Measurements from ENCODE around the gene CD84.
"Not testable (repeated sequence)": the region's sequence is repeated elsewhere in the genome, so short reads cannot be mapped to it uniquely, and the experiment has no call there.

Gene CD84

DNA sequence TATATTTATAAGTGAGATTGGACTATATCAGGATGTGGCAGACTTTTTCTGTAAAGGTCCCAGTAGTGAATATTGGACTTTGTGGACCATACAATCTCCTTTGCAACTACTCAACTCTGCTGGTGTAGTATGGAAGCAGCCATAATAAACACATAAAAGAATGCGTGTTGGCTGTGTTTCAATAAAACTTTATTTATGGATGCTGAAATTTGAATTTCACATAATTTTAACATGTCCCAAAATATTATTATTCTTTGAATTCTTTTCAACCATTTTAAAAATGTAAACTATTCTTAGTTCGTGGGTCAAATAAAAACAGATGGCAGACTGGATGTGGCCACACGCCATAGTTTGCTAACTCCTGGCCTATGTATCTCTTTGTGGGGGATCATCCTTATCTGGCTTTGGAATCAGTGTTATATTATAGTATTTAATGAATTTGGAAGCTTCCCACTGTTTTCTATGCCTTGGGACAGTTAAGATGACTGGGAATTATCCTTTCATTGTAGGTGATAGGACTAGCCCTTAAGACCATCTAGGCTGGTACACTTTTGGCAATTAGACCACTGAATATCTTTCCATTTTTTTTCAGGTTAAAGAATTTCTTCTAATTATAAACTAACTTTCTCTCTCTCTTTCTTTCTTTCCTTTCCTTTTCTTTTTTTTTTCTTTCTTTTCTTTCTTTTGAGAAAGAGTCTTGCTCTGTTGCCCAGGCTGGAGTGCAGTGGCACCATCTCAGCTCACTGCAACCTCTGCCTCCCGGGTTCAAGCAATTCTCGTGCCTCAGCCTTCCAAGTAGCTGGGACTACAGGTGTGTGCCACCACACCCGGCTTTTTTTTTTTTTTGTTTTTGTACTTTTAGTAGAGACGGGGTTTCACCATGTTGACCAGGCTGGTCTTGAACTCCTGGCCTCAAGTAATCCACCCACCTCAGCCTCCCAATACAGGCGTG lies 41.3 kb downstream of the CD84 start:
- Histone ChIP-seq H3K27ac (ENCODE audit: insufficient read depth in 1 of 2, low read depth in 1 of 2, low read length in 2 of 2, poor library complexity in 1 of 2, severe bottlenecking in 2 of 2) (peak overlapping the region in 1 of 2 experiments; percentile 91), H3K4me1 (ENCODE audit: control extremely low read depth in 1 of 4, control insufficient read depth in 4 of 4, insufficient read depth in 4 of 4, low read length in 3 of 4) (peaks cover 31 to 46% (median 39%) of the 10 kb centered on the region in 4 experiments), H3K27me3 (replicated peaks in 2 of 5; ENCODE audit: control insufficient read depth in 4 of 5, insufficient read depth in 5 of 5, low read length in 4 of 5) (no peaks in the 10 kb centered on the region), H3K36me3 (ENCODE audit: control insufficient read depth in 4 of 4, insufficient read depth in 4 of 4, low read length in 3 of 4) (no peaks in the 10 kb centered on the region), H3K4me3 (ENCODE audit: control insufficient read depth in 1 of 7, extremely low read depth in 1 of 7, insufficient read depth in 4 of 7, low read depth in 2 of 7, low read length in 6 of 7) (no peak overlapping the region), H3K9me3 (ENCODE audit: control extremely low read depth in 1 of 5, control insufficient read depth in 4 of 5, insufficient read depth in 2 of 5, low read depth in 1 of 5, low read length in 4 of 5) (peaks cover 0 to 25% (median 7%) of the 10 kb centered on the region in 5 experiments)
- DNase-seq, result no peak
- ChIA-PET POLR2A (no interaction called here), CTCF (interaction anchor here (0.9 kb wide), 1 partner anchor 11 kb away, joined by 3 read pairs; no protein-coding TSS in a partner anchor)
- no CpG with 5 or more reads among the region's 8 CpGs for WGBS (ENCODE audit: insufficient coverage)

DNA sequence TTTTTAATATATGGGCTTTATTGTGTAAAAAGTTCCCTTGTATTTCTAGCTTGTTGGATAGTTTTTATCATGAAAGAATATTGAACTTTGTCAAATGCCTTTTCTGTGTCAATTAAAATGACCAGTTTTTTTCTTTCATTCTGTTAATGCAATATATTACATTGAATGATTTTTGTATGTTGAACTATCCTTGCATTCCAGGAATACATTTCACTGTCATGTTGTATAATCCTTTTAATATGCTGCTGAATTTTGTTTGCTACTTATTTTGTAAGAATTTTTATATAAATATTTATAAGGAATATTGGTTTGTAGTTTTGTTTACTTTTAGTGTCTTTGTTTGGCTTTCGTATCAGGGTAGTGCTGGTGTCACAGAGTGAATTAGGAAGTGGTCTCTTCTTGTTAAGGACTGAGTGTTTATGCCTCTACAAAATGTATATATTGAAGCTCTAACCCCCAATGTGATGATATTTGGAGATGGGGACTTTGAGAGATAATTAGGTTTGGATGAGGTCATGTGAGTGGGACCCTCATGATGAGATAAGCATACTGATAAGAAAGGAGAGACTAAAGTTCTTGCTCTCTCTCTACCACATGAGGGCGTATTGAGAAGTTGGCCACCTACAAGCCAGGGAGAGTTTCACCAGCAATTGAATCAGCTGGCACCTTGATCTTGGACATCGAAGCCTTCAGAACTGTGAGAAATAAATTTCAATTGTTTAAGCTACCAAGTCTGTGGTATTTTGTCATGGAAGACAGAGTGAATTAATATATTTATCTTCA lies 44.3 kb downstream of the CD84 start:
- H3K4me3 ChIP-seq (ENCODE audit: control insufficient read depth in 1 of 7, extremely low read depth in 1 of 7, insufficient read depth in 4 of 7, low read depth in 2 of 7, low read length in 6 of 7), result no peak overlapping the region
- peak in 1 of 3 donors; percentile 50 for DNase-seq
- peaks cover 14 to 21% (median 16%) of the 10 kb centered on the region in 4 experiments for H3K4me1 ChIP-seq (ENCODE audit: control extremely low read depth in 1 of 4, control insufficient read depth in 4 of 4, insufficient read depth in 4 of 4, low read length in 3 of 4)
- WGBS (ENCODE audit: insufficient coverage), result 100% methylated on average over 2 of the region's 3 CpGs
- ChIA-PET POLR2A (no interaction called here), CTCF (interaction anchor here (1.0 kb wide), 1 partner anchor 63 kb away, joined by 3 read pairs; no protein-coding TSS in a partner anchor)
- no peaks in the 10 kb centered on the region for H3K27me3 ChIP-seq (replicated peaks in 2 of 5; ENCODE audit: control insufficient read depth in 4 of 5, insufficient read depth in 5 of 5, low read length in 4 of 5)
- no peaks in the 10 kb centered on the region for H3K36me3 ChIP-seq (ENCODE audit: control insufficient read depth in 4 of 4, insufficient read depth in 4 of 4, low read length in 3 of 4)
- H3K27ac ChIP-seq (ENCODE audit: insufficient read depth in 1 of 2, low read depth in 1 of 2, low read length in 2 of 2, poor library complexity in 1 of 2, severe bottlenecking in 2 of 2), result no peak overlapping the region
- peaks cover 0 to 30% (median 7%) of the 10 kb centered on the region in 5 experiments for H3K9me3 ChIP-seq (ENCODE audit: control extremely low read depth in 1 of 5, control insufficient read depth in 4 of 5, insufficient read depth in 2 of 5, low read depth in 1 of 5, low read length in 4 of 5)

DNA sequence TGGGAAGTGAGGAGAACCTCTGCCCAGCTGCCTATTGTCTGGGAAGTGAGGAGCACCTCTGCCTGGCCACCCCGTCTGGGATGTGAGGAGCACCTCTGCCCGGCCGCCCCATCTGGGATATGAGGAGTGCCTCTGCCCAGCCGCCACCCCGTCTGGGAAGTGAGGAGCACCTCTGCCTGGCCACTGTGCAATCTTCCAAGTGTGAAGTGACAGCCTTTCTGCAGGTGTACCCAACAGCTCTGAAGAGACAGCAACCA lies 46.8 kb downstream of the CD84 start:
- H3K9me3 ChIP-seq (ENCODE audit: control extremely low read depth in 1 of 5, control insufficient read depth in 4 of 5, insufficient read depth in 2 of 5, low read depth in 1 of 5, low read length in 4 of 5), result peaks cover 0 to 32% (median 7%) of the 10 kb centered on the region in 5 experiments
- POLR2A ChIA-PET; H3K4me3 ChIP-seq (ENCODE audit: control insufficient read depth in 1 of 7, extremely low read depth in 1 of 7, insufficient read depth in 4 of 7, low read depth in 2 of 7, low read length in 6 of 7); H3K27me3 ChIP-seq (replicated peaks in 2 of 5; ENCODE audit: control insufficient read depth in 4 of 5, insufficient read depth in 5 of 5, low read length in 4 of 5); CTCF ChIA-PET; H3K27ac ChIP-seq (ENCODE audit: insufficient read depth in 1 of 2, low read depth in 1 of 2, low read length in 2 of 2, poor library complexity in 1 of 2, severe bottlenecking in 2 of 2); H3K36me3 ChIP-seq (ENCODE audit: control insufficient read depth in 4 of 4, insufficient read depth in 4 of 4, low read length in 3 of 4); DNase-seq: not testable (repeated sequence)
- WGBS (ENCODE audit: insufficient coverage), result 100% methylated on average over 1 of the region's 5 CpGs
- peaks cover 0 to 14% (median 5%) of the 10 kb centered on the region in 4 experiments for H3K4me1 ChIP-seq (ENCODE audit: control extremely low read depth in 1 of 4, control insufficient read depth in 4 of 4, insufficient read depth in 4 of 4, low read length in 3 of 4)

DNA sequence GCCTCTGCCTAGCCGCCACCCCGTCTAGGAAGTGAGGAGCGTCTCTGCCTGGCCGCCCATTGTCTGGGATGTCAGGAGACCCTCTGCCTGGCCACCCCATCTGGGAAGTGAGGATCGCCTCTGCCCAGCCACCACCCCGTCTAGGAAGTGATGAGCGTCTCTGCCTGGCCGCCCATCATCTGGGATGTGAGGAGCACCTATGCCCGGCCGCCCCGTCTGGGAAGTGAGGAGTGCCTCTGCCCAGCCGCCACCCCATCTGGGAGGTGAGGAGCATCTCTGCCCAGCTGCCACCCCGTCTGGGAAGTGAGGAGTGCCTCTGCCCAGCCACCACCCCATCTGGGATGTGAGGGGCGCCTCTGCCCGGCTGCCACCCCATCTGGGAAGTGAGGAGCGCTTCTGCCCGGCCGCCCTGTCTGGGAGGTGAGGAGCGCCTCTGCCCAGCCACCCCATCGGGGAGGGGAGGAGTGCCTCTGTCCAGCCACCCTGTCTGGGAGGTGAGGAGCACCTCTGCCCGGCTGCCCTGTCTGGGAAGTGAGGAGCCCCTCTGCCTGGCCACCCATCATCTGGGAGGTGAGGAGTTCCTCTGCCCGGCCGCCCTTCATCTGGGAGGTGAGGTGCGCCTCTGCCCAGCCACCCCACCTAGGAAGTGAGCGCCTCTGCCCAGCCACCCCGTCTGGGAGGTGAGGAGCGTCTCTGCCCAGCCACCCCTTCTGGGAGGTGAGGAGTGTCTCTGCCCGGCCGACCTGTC lies 47.3 kb downstream of the CD84 start:
- Histone ChIP-seq H3K9me3 (ENCODE audit: control extremely low read depth in 1 of 5, control insufficient read depth in 4 of 5, insufficient read depth in 2 of 5, low read depth in 1 of 5, low read length in 4 of 5) (peaks cover 0 to 34% (median 7%) of the 10 kb centered on the region in 5 experiments), H3K4me1 (ENCODE audit: control extremely low read depth in 1 of 4, control insufficient read depth in 4 of 4, insufficient read depth in 4 of 4, low read length in 3 of 4) (peaks cover 0 to 14% (median 5%) of the 10 kb centered on the region in 4 experiments)
- 95% methylated on average over 27 of the region's 29 CpGs for WGBS (ENCODE audit: insufficient coverage)
- POLR2A ChIA-PET; DNase-seq; H3K27ac ChIP-seq (ENCODE audit: insufficient read depth in 1 of 2, low read depth in 1 of 2, low read length in 2 of 2, poor library complexity in 1 of 2, severe bottlenecking in 2 of 2); CTCF ChIA-PET; H3K4me3 ChIP-seq (ENCODE audit: control insufficient read depth in 1 of 7, extremely low read depth in 1 of 7, insufficient read depth in 4 of 7, low read depth in 2 of 7, low read length in 6 of 7); H3K27me3 ChIP-seq (replicated peaks in 2 of 5; ENCODE audit: control insufficient read depth in 4 of 5, insufficient read depth in 5 of 5, low read length in 4 of 5); H3K36me3 ChIP-seq (ENCODE audit: control insufficient read depth in 4 of 4, insufficient read depth in 4 of 4, low read length in 3 of 4): not testable (repeated sequence)

DNA sequence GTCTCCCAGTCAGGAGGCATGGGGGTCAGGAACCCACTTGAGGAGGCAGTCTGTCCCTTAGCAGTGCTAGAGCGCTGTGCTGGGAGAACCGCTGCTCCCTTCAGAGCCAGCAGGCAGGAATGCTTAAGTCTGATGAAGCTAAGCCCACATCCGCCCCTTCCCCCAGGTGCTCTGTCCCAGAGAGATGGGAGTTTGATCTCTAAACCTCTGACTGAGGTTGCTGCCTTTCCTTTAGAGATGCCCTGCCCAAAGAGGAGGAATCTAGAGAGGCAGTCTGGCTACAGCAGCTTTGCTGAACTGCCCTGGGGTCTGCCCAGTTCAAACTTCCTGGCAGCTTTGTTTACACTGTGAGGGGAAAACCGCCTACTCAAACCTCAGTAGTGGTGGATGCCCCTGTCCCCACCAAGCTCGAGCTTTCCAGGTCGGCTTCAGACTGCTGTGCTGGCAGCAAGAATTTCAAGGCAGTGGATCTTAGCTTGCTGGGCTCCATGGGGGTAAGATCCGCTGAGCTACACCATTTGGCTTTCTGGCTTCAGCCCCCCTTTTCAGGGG lies 49.8 kb downstream of the CD84 start:
- not testable (repeated sequence) for H3K36me3 ChIP-seq (ENCODE audit: control insufficient read depth in 4 of 4, insufficient read depth in 4 of 4, low read length in 3 of 4); DNase-seq; H3K27me3 ChIP-seq (replicated peaks in 2 of 5; ENCODE audit: control insufficient read depth in 4 of 5, insufficient read depth in 5 of 5, low read length in 4 of 5); H3K27ac ChIP-seq (ENCODE audit: insufficient read depth in 1 of 2, low read depth in 1 of 2, low read length in 2 of 2, poor library complexity in 1 of 2, severe bottlenecking in 2 of 2)
- ChIA-PET POLR2A (interaction anchor here (0.5 to 2.0 kb wide), 3 partner anchors 11 to 95 kb away, joined by 4 to 9 read pairs (median 4); no protein-coding TSS in a partner anchor), CTCF (interaction anchor here (0.9 to 1.3 kb wide), 4 partner anchors 11 to 40 kb away, joined by 3 to 4 read pairs (median 3); no protein-coding TSS in a partner anchor)
- H3K4me1 ChIP-seq (ENCODE audit: control extremely low read depth in 1 of 4, control insufficient read depth in 4 of 4, insufficient read depth in 4 of 4, low read length in 3 of 4), result peaks cover 0 to 14% (median 5%) of the 10 kb centered on the region in 4 experiments
- H3K4me3 ChIP-seq (ENCODE audit: control insufficient read depth in 1 of 7, extremely low read depth in 1 of 7, insufficient read depth in 4 of 7, low read depth in 2 of 7, low read length in 6 of 7), result peak overlapping the region in 1 of 7 experiments; percentile 17
- WGBS (ENCODE audit: insufficient coverage), result 56% methylated on average over 6 of the region's 7 CpGs
- H3K9me3 ChIP-seq (ENCODE audit: control extremely low read depth in 1 of 5, control insufficient read depth in 4 of 5, insufficient read depth in 2 of 5, low read depth in 1 of 5, low read length in 4 of 5), result peaks cover 0 to 18% (median 5%) of the 10 kb centered on the region in 5 experiments

DNA sequence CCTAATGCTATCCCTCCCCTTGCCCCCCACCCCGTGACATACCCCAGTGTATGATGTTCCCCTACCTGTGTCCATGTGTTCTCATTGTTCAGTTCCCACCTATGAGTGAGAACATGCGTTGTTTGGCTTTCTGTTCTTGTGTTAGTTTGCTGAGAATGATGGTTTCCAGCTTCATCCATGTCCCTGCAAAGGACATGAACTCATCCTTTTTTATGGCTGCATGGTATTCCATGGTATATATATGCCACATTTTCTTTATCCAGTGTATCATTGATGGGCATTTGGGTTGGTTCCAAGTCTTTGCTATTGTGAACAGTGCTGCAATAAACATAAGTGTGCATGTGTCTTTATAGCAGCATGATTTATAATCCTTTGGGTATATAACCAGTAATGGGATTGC lies 55.5 kb downstream of the CD84 start:
- H3K27me3 ChIP-seq (replicated peaks in 2 of 5; ENCODE audit: control insufficient read depth in 4 of 5, insufficient read depth in 5 of 5, low read length in 4 of 5); H3K9me3 ChIP-seq (ENCODE audit: control extremely low read depth in 1 of 5, control insufficient read depth in 4 of 5, insufficient read depth in 2 of 5, low read depth in 1 of 5, low read length in 4 of 5); H3K36me3 ChIP-seq (ENCODE audit: control insufficient read depth in 4 of 4, insufficient read depth in 4 of 4, low read length in 3 of 4); DNase-seq; H3K4me3 ChIP-seq (ENCODE audit: control insufficient read depth in 1 of 7, extremely low read depth in 1 of 7, insufficient read depth in 4 of 7, low read depth in 2 of 7, low read length in 6 of 7); H3K27ac ChIP-seq (ENCODE audit: insufficient read depth in 1 of 2, low read depth in 1 of 2, low read length in 2 of 2, poor library complexity in 1 of 2, severe bottlenecking in 2 of 2); POLR2A ChIA-PET: not testable (repeated sequence)
- CTCF ChIA-PET, result interaction anchor here (1.5 to 2.1 kb wide), 3 partner anchors 10 to 20 kb away, joined by 4 to 7 read pairs (median 5); no protein-coding TSS in a partner anchor
- peaks cover 16 to 41% (median 29%) of the 10 kb centered on the region in 4 experiments for H3K4me1 ChIP-seq (ENCODE audit: control extremely low read depth in 1 of 4, control insufficient read depth in 4 of 4, insufficient read depth in 4 of 4, low read length in 3 of 4)
- no CpG with 5 or more reads among the region's 2 CpGs for WGBS (ENCODE audit: insufficient coverage)

Measured in common myeloid progenitor, CD34-positive (primary cell).